Activated naive CD4-positive, alpha-beta T cell treated with anti-CD3 and anti-CD28 coated beads for 36 hours (primary cell): ENCODE results near the gene GSTM3. TPM values are rescaled to one million over a fixed set of nuclear protein-coding genes. Genes with fewer than 3 reads are reported as not detected.
"Not testable (repeated sequence)": the region's sequence is repeated elsewhere in the genome, so short reads cannot be mapped to it uniquely, and the experiment has no call there.

ENCODE experiments used
- CTCF ChIA-PET: fragments of 350-600 bp; sonication (Branson Sonifier 250); formaldehyde crosslinking; loops from one replicate; lab custom pipeline; 2021; ENCODE audit warnings: antibody characterized with exemption; lab: Charles Lee
- DNase-seq: peaks from one replicate; pipeline ENCODE4 v3.0.0-alpha.2; 2020
- H3K27ac Mint-ChIP-seq: one replicate; pipeline ENCODE4 v1.8.0; 2021; ENCODE audit warnings: mild to moderate bottlenecking, mixed read lengths
- H3K27me3 Mint-ChIP-seq: one replicate; pipeline ENCODE4 v1.8.0; 2021; ENCODE audit warnings: low read depth, mixed read lengths
- H3K36me3 Mint-ChIP-seq: one replicate; pipeline ENCODE4 v1.8.0; 2021; ENCODE audit warnings: low read depth, mixed read lengths
- H3K4me1 Mint-ChIP-seq: one replicate; pipeline ENCODE4 v1.8.0; 2021; ENCODE audit warnings: low read depth, mixed read lengths
- H3K4me3 Mint-ChIP-seq: one replicate; pipeline ENCODE4 v1.8.0; 2021; ENCODE audit warnings: mild to moderate bottlenecking, moderate library complexity, mixed read lengths
- H3K9me3 Mint-ChIP-seq: one replicate; pipeline ENCODE4 v1.8.0; 2021; ENCODE audit warnings: mixed read lengths
- intact Hi-C: fragments of 100-400 bp; cut with micrococcal nuclease; formaldehyde crosslinking; loops from one replicate; pipeline ENCODE4 v1.15.1; 2023
- total RNA-seq, 2 experiments: library from RNA; stranded (reverse); gene quantifications; one replicate each; pipeline ENCODE4 v1.2.3, GENCODE V29; 2021

GSTM3 gene
- total RNA-seq, 2 experiments from 2014 or later = 4.7 to 4.8 TPM

GRCh38 chr1:109716570-109717090, 24.2 kb downstream of the GSTM3 start:
- Mint-ChIP-seq H3K9me3 (no peaks in the 10 kb centered on the region), H3K4me1 (peaks cover 1% of the 10 kb centered on the region)

GRCh38 chr1:109716121-109716520, 24.7 kb downstream of the GSTM3 start:
- Mint-ChIP-seq H3K36me3 (no peaks in the 10 kb centered on the region), H3K4me1 (peaks cover 1% of the 10 kb centered on the region), H3K4me3 (no peak overlapping the region), H3K27ac (no peak overlapping the region), H3K27me3 (peaks cover 15% of the 10 kb centered on the region), H3K9me3 (no peaks in the 10 kb centered on the region)
- intact Hi-C loops = no loop called here
- DNase-seq = no peak
- CTCF ChIA-PET = no interaction called here

More at GRCh38 chr1:109716570-109717090, 24.2 kb downstream of the GSTM3 start:
- no peak for DNase-seq
- CTCF ChIA-PET = interaction anchor here (2.6 kb wide), 1 partner anchor 77 kb away, joined by 15 read pairs; no protein-coding TSS in a partner anchor
- Mint-ChIP-seq H3K27me3 (peaks cover 15% of the 10 kb centered on the region), H3K27ac (no peak overlapping the region), H3K4me3 (no peak overlapping the region), H3K36me3 (no peaks in the 10 kb centered on the region)
- intact Hi-C loops = no loop called here

GRCh38 chr1:109714661-109715372, 26.0 kb downstream of the GSTM3 start:
- H3K4me1 Mint-ChIP-seq = peaks cover 1% of the 10 kb centered on the region
- H3K9me3 Mint-ChIP-seq = no peaks in the 10 kb centered on the region
- H3K36me3 Mint-ChIP-seq = no peaks in the 10 kb centered on the region
- DNase-seq = no peak
- CTCF ChIA-PET = no interaction called here
- intact Hi-C loops = no loop called here
- no peak overlapping the region for H3K4me3 Mint-ChIP-seq
- peaks cover 15% of the 10 kb centered on the region for H3K27me3 Mint-ChIP-seq
- H3K27ac Mint-ChIP-seq = no peak overlapping the region

GRCh38 chr1:109713636-109714035, 27.2 kb downstream of the GSTM3 start:
- intact Hi-C loops = no loop called here
- CTCF ChIA-PET = no interaction called here

GRCh38 chr1:109712321-109712864, 28.4 kb downstream of the GSTM3 start:
- no peak for DNase-seq
- peaks cover 15% of the 10 kb centered on the region for H3K9me3 Mint-ChIP-seq
- peaks cover 1% of the 10 kb centered on the region for H3K4me1 Mint-ChIP-seq
- intact Hi-C loops = no loop called here
- H3K36me3 Mint-ChIP-seq = no peaks in the 10 kb centered on the region
- CTCF ChIA-PET = interaction anchor here (0.7 to 1.0 kb wide), 2 partner anchors 62 to 64 kb away, joined by 3 read pairs; no protein-coding TSS in a partner anchor
- no peak overlapping the region for H3K27ac Mint-ChIP-seq
- H3K27me3 Mint-ChIP-seq = peaks cover 15% of the 10 kb centered on the region
- no peak overlapping the region for H3K4me3 Mint-ChIP-seq

More at GRCh38 chr1:109713636-109714035, 27.2 kb downstream of the GSTM3 start:
- H3K36me3 Mint-ChIP-seq = no peaks in the 10 kb centered on the region
- peaks cover 1% of the 10 kb centered on the region for H3K4me1 Mint-ChIP-seq
- no peak overlapping the region for H3K4me3 Mint-ChIP-seq
- H3K27me3 Mint-ChIP-seq = peaks cover 15% of the 10 kb centered on the region
- no peak overlapping the region for H3K27ac Mint-ChIP-seq
- no peak for DNase-seq
- H3K9me3 Mint-ChIP-seq = peaks cover 10% of the 10 kb centered on the region

- intact Hi-C loops, H3K27ac Mint-ChIP-seq, H3K36me3 Mint-ChIP-seq, H3K4me1 Mint-ChIP-seq, CTCF ChIA-PET, H3K4me3 Mint-ChIP-seq, DNase-seq: not testable (repeated sequence)
- Mint-ChIP-seq H3K27me3 (peaks cover 15% of the 10 kb centered on the region), H3K9me3 (peaks cover 15% of the 10 kb centered on the region)
Measured at GRCh38 chr1:109711593-109712320, 29.1 kb downstream of the GSTM3 start, which contains the start of gene GSTM5. Gene GSTM5, plus strand, starts transcription at chr1:109712251. Its CDS starts 62 bp downstream, at chr1:109712313.

GRCh38 chr1:109709822-109710221, 31.0 kb downstream of the GSTM3 start:
- H3K4me3 Mint-ChIP-seq, intact Hi-C loops, DNase-seq, H3K36me3 Mint-ChIP-seq, H3K4me1 Mint-ChIP-seq, CTCF ChIA-PET, H3K27ac Mint-ChIP-seq: not testable (repeated sequence)
- Mint-ChIP-seq H3K27me3 (peaks cover 13% of the 10 kb centered on the region), H3K9me3 (peaks cover 15% of the 10 kb centered on the region)

- H3K4me3 Mint-ChIP-seq, CTCF ChIA-PET, H3K27ac Mint-ChIP-seq, H3K36me3 Mint-ChIP-seq, DNase-seq, H3K4me1 Mint-ChIP-seq, H3K27me3 Mint-ChIP-seq, intact Hi-C loops: not testable (repeated sequence)
- H3K9me3 Mint-ChIP-seq = peaks cover 15% of the 10 kb centered on the region
Measured at GRCh38 chr1:109708949-109709348, 31.9 kb downstream of the GSTM3 start.

GRCh38 chr1:109705411-109705810, 35.4 kb downstream of the GSTM3 start:
- H3K27ac Mint-ChIP-seq = no peak overlapping the region
- H3K27me3 Mint-ChIP-seq = no peaks in the 10 kb centered on the region
- intact Hi-C loops = no loop called here
- no peaks in the 10 kb centered on the region for H3K4me1 Mint-ChIP-seq
- no peak for DNase-seq
- no peak overlapping the region for H3K4me3 Mint-ChIP-seq
- H3K36me3 Mint-ChIP-seq = no peaks in the 10 kb centered on the region
- H3K9me3 Mint-ChIP-seq = peaks cover 18% of the 10 kb centered on the region
- CTCF ChIA-PET = interaction anchor here (0.7 kb wide), 1 partner anchor 65 kb away, joined by 3 read pairs; no protein-coding TSS in a partner anchor

- CTCF ChIA-PET = interaction anchor here (0.6 to 0.7 kb wide), 2 partner anchors 158 to 171 kb away, joined by 3 to 4 read pairs; no protein-coding TSS in a partner anchor
- Mint-ChIP-seq H3K27me3 (no peaks in the 10 kb centered on the region), H3K27ac (no peak overlapping the region), H3K9me3 (peaks cover 14% of the 10 kb centered on the region), H3K36me3 (no peaks in the 10 kb centered on the region), H3K4me3 (no peak overlapping the region), H3K4me1 (no peaks in the 10 kb centered on the region)
- DNase-seq = no peak
- intact Hi-C loops = no loop called here
Measured at GRCh38 chr1:109704173-109704572, 36.7 kb downstream of the GSTM3 start.

GRCh38 chr1:109702940-109703339, 37.9 kb downstream of the GSTM3 start:
- DNase-seq, H3K36me3 Mint-ChIP-seq, H3K27me3 Mint-ChIP-seq, CTCF ChIA-PET, H3K4me1 Mint-ChIP-seq, H3K9me3 Mint-ChIP-seq, H3K4me3 Mint-ChIP-seq, intact Hi-C loops, H3K27ac Mint-ChIP-seq: not testable (repeated sequence)

GRCh38 chr1:109697861-109698260, 43.0 kb downstream of the GSTM3 start:
- CTCF ChIA-PET, intact Hi-C loops, H3K27ac Mint-ChIP-seq, H3K27me3 Mint-ChIP-seq, H3K36me3 Mint-ChIP-seq, H3K4me3 Mint-ChIP-seq, DNase-seq, H3K4me1 Mint-ChIP-seq, H3K9me3 Mint-ChIP-seq: not testable (repeated sequence)
